Measurements from ENCODE around the gene DRC3.
"Not testable (repeated sequence)": the region's sequence is repeated elsewhere in the genome, so short reads cannot be mapped to it uniquely, and the experiment has no call there.

The DRC3 gene

DNA sequence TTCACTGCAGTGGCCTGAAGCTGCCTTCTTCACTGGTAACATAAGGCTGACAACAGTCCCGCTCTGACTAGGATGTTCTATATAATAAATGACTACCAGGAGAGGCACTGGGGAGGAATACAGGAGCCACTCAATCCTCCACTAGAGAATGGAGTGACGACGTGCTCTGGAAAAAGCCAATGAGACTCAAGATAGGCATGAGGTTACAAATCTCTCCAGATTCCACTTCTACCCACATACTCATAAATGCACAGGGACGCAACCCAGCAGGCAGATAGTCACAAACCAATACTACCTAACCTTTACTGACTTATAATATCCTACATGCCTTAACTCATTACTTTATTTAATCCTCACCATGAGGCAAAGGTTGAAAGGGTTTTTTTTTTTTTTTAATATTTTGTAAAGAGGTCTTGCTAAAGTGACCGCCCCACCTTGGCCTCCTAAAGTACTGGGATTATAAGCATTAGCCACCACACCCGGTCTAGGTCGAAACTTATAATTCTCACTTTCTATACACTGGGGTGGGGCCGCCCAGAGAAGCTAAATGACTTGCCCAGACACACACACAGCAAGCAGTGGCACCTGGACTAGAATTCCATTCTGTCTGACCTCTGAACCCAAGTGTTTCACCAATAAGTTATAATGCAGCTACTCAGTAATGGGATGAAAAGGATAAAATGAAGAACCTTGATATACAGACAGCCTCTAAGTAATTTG lies 34.1 kb upstream of the DRC3 start:
- DNase-seq, result no peak
- intact Hi-C loops (cut with DNase I), result no loop called here

DNA sequence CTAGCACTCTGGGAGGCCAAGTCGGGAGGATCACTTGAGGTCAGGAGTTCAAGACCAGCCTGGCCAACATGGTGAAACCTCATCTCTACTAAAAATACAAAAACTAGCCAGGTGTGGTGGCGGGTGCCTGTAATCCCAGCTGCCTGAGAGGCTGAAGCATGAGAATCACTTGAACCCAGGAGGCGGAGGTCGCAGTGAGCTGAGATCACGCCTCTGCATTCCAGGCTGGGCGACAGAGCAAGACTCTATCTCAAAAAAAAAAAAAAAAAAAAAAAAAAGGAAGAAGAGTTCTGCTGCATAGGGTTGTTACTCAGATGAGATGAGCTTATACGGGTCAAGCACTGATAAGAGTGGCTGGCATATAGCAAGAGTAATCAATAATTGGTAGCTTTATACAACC lies 32.7 kb upstream of the DRC3 start:
- intact Hi-C loops (cut with DNase I), result not testable (repeated sequence)

DNA sequence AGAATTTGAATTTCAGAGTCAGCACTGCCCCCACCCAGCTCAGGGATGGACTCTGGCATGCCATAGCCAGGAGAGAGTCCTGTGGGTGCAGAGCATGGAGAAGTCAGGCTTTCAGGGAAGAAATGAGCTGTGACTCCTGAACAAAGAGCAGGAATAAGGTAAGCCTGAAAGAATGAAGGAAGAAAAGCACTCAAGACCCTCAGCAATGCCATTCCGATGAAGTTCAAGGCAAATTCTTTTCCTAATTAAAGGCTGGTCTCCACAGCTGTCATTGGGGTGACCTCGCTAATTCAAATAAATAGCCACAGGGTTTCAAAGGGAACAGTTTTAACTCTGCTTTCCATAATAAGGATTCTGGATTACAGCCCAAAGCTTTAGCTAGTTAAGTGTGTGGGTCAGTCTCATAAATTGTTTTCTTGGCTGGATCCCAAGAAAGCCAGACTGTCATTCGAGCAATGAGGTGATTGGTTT lies 32.2 kb upstream of the DRC3 start:
- DNase-seq, result no peak
- intact Hi-C loops (cut with DNase I), result no loop called here

More for the DNA sequence above, 32.7 kb upstream of the DRC3 start:
- not testable (repeated sequence) for DNase-seq

DNA sequence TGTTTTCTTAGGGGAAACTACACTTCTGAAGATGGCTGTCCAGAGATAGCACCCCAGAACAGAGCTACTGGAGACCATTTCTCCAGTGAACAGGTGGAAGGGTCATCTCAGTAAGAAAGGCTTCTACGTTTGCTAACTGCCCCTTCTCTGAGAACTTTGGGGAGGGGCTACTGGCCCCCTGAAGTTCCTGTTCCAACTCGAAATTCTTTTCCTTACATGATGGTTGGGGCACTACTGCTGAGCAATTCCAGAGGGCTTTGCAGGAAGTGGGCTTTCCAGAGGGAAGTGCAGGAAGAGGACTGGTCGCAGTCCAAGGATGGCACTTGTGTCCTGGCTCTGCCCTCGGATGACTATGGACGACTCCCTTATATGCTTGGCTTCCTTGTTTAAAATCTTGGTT lies 31.6 kb upstream of the DRC3 start:
- intact Hi-C loops (cut with DNase I), result no loop called here
- no peak for DNase-seq

DNA sequence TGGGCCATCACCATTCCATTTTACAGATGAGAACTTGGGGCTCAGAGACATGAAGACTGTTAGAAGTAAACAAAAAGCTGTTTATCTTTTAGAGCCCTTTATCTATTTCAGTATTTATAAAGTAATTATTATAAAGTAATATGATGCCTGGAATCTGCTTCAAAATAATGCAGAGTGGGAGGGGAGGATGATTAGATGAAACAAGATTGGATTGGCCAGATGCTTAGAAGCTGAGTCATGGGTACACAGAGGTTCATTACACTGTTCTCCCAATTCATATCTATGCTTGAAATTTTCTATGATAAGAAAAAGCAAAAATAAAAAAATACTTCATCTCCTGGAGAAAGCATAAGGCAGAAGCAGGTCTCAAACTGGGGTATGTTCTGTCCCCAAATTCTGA lies 29.8 kb upstream of the DRC3 start:
- intact Hi-C loops (cut with DNase I), result no loop called here
- DNase-seq, result no peak

DNA sequence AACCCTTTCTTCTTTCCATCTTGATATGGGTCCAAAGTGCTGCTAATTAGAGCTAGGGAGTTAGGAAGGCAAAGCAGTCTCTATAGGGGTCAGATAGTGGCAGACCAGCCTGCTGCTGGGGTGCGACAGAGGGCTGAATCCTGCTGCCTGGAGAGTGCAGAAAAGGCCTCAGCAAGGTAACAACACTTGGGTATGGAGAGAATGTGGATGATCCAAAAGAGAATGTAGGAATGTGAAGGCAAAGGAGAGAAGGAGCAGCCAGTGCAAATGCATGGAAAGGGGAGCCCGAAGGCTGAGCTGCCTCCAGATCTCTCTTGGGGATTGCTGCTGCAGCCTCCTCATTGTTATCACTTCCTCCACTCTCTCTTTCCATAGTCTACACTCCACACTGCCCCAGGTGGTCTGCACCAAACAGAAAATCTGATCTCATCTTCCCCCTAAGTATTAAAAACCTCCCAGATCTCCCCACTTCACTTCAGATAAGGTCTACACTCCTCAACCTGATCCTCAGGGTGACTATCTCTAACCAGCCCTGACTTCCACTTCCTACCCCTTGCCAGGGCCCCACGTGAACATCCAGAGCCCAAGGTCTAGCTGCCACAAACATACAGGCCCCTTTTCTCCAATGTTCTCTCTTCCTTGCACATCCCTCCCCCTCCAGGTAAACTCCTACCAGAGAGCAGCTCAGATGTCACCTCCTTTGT lies 29.2 kb upstream of the DRC3 start:
- intact Hi-C loops (cut with DNase I), result no loop called here
- no peak for DNase-seq

DNA sequence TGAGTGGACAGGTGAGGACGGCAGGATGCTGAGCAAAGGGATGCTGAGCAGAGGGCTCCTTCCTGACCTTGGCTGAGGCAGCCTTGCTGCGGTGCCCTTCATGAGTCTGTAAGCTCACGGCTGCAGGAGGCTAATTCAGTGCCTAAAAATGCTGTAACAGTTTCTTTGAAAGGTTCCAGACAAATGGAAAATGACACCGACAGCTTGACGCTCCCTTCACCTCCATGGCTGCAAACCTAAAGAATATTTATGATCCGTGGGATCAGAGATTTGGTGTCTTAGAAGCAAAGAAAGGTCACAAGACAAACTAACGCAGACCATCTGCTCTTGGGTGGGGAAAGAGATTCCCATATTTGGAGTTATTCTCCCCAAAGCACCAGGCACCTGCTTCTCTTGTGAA lies 28.4 kb upstream of the DRC3 start:
- intact Hi-C loops (cut with DNase I), result no loop called here
- no peak for DNase-seq

DNA sequence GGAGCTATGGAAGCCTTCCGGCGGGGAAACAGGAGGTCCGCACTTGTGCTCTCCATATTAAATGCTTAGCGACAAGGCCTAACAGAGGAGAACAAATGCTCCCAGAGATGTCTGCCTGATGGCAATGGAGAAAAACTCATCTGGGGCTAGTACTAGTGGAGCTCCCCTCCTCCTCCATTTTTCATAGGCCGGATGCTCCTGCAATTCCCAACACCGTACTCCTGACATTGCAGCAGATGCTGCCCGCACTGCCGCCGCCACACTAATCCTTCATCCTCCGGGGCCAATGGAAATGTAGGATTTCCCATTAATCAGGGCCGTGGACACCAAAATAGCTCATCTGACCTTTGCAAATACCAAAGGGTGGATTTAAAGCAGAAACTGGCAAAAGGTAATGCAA lies 27.9 kb upstream of the DRC3 start:
- intact Hi-C loops (cut with DNase I), result no loop called here
- no peak for DNase-seq

DNA sequence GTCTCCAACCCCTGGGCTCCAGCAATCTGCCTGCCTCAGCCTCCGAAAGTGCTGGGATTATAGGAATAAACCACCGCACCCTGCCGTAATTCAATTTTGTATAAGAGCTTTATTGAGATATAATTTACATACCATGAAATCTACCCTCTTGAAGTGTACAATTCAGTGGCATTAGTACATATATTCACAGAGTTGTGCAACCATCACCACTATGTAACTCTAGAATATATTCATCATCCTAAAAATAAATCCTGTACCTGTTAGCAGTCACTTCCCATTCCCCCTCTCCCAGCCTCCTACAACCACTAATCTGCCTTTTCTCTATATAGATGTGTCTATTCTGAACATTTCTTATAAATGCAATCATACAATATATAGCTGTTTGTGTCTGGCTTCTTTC lies 26.6 kb upstream of the DRC3 start:
- DNase-seq, result no peak
- intact Hi-C loops (cut with DNase I), result no loop called here

DNA sequence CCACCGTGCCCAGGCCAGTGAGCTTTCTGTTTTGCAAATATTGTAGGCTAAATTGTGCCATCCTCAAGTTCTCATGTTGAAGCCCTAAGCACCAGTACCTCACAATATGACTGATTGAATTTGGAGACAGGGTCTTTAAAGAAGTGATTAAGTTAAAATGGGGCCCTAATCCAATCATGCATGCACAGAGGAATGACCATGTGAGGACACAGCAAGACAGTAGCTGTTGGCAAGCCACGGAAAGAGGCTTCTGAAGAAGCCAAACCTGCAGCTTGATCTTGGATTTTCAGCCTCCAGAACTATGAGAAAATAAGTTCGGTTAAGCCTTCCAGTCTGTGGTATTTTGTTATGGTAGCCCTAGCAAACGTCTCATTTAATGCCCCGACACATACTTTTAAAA lies 25.4 kb upstream of the DRC3 start:
- no peak for DNase-seq
- intact Hi-C loops (cut with DNase I), result no loop called here

DNA sequence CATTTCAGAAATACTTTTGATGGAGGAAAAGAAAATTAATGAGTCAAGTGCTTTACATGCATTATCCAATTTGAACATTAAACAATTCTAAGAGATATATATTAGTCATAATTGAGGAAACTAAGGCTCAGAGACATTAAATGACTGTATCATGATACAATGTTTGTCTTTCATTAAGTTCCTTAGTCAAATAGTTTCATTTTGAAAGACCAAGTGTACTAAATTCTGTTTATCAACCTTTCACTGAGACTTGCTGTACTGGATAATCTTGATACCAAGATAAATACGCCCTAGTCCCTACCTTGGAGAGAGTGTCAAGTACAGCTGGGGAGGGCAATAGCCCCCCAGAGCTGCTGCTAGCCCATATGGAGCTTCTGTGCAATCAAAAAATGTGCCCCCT lies 24.7 kb upstream of the DRC3 start:
- intact Hi-C loops (cut with DNase I), result no loop called here
- no peak for DNase-seq

DNA sequence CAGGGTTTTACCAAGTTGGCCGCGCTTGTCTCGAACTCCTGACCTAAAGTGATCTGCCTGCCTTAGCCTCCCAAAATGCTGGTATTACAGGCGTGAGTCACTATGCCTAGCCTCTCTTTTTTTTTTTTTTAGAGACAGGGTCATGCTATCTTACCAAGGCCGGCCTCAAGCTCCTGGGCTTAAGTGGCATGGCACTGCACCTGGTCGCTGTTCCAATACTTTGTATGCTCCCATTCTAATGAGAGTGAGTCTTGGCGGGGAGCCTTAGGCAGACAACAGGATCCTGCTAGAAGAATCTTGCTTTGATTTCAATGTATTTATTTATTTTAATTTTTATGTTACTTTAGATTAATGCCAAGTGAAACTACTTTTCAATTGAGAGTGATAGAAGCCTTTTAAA lies 22.3 kb upstream of the DRC3 start:
- no peak for DNase-seq
- intact Hi-C loops (cut with DNase I), result no loop called here

DNA sequence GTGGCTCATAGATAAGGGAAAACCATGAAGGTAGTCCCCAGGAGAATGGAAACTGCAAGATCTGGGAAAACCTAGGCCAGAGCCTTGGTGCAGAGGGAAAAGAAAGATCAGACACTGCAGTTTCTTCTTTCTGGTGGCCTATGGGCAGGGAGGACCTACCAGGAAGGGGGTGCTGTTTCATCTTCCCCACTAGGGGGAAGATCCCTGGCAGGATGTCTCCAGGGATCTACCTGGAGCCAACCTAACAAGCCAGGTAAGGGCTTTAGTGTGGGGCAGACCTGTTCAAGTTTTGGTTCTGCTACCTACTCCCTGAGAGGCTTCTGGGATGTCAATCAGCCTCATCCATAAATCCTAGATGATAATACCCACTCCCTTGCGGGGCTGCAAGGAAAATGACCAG lies 21.9 kb upstream of the DRC3 start:
- no peak for DNase-seq
- intact Hi-C loops (cut with DNase I), result no loop called here

DNA sequence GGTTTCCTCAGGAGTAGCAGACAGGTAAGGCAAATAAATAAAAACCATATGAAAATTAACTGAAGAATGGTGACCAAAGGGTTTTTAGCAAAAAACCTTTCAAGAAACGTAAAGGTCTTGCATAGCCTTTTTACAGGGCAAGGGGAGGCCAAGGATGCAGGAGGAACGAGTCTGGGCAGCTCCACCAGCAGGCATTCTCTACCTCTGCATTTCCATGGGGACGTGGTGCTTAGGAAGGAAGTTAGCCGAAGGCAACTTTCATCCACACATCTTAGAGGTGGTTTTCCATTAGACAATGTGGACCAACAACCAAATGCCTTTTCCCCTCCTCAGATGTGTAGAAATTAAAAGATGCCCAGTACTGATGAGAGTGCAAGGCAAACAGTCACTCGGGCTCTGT lies 21.1 kb upstream of the DRC3 start:
- intact Hi-C loops (cut with DNase I), result no loop called here
- no peak for DNase-seq

DNA sequence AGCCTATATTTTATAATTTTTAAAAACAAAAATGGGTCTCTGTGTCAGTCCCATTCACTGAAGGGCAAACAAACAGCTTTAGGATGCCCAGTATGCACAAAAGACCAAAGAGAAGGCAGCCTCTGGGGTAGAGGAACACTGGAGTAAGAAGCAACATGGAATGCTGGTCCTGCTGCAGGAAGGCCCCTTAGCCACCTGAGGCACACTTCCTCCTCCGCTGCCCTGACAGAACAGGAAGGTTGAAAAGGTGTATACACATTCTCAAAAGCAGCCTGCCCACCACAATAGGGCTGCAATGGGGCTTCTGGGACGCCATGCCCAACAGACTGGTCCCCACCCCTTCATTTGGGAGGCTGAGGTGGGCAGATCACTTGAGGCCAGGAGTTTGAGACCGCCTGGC lies 20.0 kb upstream of the DRC3 start:
- no peak for DNase-seq
- intact Hi-C loops (cut with DNase I), result no loop called here

DNA sequence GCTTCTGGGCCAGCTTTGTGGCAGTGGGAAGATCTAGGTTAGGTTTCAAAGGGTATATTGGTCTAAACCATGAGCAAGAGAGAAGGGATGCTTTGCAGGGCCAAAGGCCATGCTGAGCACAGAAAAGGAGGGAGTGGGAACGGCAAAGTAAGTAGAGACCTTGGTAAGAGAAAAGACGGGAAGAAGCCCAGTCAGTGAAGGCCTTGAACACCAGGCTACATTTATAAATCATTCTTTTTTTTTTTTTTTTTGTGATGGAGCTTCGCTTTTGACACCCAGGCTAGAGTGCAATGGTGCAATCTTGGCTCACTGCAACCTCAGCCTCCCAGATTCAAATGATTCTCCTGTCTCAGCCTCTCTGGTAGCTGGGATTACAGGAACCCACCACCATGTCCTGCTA lies 18.6 kb upstream of the DRC3 start:
- no peak for DNase-seq

DNA sequence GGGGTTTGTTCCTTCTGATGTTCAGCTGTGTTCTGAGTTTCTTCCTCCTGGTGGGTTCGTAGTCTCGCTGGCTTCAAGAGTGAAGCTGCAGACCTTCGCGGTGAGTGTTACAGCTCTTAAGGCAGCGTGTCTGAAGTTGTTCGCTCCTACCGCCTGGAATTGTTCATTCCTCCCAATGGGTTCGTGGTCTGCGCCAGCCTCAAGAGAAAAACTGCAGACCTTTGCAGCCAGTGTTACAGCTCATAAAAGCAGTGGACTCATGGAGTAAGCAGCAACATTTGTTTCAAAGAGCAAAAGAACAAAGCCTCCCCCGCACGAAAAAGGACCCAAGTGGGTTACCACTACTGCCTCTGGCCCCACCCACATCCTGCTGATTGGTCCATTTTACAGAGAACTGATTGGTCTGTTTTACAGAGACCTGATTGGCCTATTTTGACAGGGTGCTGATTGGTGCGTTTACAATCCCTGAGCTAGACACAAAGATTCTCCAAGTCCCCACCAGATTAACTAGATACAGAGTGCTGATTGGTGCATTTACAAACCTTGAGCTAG lies 16.8 kb upstream of the DRC3 start:
- intact Hi-C loops (cut with DNase I); DNase-seq: not testable (repeated sequence)

More for the DNA sequence above, 18.6 kb upstream of the DRC3 start:
- intact Hi-C loops (cut with DNase I), result no loop called here

DNA sequence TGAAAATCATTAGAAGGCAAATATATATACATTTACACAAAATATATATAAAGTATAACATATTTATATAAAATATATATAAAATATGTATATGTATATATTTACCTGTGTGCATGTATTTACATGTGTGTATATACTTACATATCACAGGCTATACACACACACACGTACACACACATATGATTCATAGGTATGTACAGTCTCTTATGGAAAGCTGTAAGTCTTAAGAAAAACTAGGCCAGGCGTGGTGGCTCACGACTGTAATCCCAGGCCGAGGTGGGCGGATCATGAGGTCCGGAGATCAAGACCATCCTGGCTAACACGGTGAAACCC lies 15.1 kb upstream of the DRC3 start:
- intact Hi-C loops (cut with DNase I), result no loop called here

DNA sequence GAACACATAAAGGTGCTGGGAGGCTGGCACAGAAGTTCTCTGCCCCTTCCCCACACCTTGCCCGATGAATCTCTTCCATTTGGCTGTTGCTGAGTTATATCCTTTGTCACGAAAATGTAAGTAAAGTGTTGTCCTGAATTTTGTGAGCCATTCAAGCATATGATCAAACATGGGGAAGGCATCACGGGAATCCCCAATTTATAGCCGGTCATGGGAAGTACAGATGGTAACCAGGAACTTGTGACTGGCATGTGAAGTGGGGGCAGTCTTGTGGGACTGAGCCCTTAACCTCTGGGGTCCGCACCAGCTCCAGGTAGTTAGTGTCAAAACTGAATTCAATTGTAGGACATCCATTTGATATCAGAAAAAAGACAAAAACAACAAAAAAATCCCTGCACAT lies 13.7 kb upstream of the DRC3 start:
- intact Hi-C loops (cut with DNase I), result no loop called here
- no peak for DNase-seq

More for the DNA sequence above, 15.1 kb upstream of the DRC3 start:
- no peak for DNase-seq

DNA sequence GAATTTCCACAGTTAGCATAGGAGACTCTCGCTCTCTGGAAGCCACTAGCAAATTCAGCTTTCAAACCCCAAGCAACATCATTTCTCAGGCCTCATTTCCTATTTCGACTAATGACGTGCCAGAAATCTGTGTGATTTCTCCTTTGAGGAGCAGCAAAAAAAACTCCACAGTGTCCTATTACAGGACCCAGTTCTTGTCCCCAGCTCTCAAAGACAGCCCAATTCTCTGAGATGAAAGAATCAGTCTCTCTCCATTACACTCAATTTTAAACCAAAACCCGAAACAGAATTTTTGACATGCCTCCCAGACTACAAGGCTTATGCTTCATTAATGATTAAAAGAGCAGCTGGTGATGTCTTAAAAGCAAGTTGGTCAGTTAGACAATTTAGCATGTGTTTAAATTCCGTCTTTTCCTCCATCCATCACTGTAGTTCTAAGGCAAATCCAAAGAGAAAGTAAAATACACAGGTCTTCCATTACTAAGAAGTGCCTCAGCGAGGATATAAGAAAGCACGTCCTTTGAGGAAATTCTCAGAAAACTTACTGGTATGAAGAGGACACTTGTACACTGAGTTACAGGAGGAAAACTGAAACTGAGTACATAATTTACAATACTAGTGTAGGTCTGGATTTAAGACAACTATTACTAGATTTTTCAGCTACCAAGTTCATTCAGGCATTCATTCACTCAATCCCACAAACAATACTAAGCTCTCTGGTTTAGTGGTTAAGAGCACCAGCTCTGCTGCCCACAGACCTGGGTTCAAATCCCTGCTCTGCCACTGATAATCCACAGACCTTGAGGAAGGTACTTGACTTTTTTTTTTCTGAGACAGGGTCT lies 12.9 kb upstream of the DRC3 start:
- intact Hi-C loops (cut with DNase I), result no loop called here
- no peak for DNase-seq

Measured in head of caudate nucleus (tissue), 42 donors.